GM12864 (cell line): ENCODE results near the gene CSTF1.
"Not testable (repeated sequence)": the region's sequence is repeated elsewhere in the genome, so short reads cannot be mapped to it uniquely, and the experiment has no call there.

Source experiments
- DNase-seq: peaks from one replicate; pipeline ENCODE4 v3.0.0-alpha.2; 2011; ENCODE audit warnings: low read depth
- H3K4me3 ChIP-seq: 2 replicates; pipeline ENCODE4 v1.5.1; 2011; ENCODE audit warnings: mild to moderate bottlenecking, low read depth, low read length, control low read depth
- CTCF ChIP-seq: IDR thresholded peaks from 2 replicates; pipeline ENCODE4 v1.5.1; 2011; ENCODE audit warnings: low read depth, mild to moderate bottlenecking, moderate library complexity, low read length, control low read depth, inconsistent platforms; ENCODE audit errors: missing control alignments

CSTF1 gene

DNA sequence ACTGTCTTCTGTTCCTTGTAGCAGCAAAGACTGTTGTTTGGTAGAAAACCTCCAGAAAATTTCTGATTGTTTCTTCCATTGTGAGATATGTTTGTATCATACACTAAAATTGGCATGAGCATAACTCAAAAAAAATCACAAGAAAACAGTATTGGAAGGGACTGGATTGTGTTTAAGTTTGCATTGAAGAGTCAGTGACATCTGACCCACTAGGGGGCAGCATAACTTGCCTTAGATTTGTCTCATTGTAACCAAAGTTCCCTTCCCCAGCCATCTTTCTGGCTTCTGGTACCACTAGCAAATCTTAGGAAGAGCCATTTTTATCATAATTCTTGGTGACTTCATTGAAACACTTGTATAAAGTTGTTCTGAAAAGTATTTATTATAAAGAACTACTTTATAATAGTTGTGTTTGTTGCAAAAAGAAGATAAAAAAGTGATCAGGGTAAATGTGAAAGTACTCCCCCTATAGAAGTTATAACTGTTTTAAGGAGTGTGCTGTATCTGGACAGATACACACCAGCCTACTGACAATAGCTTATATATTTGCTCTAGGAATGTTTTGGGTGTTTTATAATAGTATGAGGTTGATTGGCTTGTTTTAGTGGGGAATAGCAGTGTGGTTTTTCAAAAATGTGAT, 7.7 kb downstream of the CSTF1 start:
- peak; percentile 78 for TF ChIP-seq CTCF
- peak; percentile 31 for DNase-seq

DNA sequence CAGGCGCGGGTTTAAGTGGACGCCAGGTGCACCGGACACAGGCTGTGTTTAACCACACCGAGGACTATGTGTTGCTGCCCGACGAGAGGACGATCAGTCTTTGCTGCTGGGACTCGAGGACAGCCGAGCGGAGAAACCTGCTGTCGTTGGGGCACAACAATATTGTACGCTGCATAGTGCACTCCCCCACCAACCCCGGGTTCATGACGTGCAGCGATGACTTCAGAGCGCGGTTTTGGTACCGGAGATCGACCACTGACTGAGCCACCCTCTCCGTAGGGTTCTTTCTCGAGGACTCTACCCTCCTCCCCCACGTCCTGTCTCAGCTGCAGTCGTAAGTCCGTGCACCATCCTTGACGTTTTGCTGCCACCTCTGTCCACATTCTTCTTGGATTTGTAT, 11.0 kb downstream of the CSTF1 start:
- TF ChIP-seq CTCF: no peak
- DNase-seq: no peak
- H3K4me3 ChIP-seq: no peak overlapping the region

More for the DNA sequence above, 7.7 kb downstream of the CSTF1 start:
- H3K4me3 ChIP-seq: no peak overlapping the region

DNA sequence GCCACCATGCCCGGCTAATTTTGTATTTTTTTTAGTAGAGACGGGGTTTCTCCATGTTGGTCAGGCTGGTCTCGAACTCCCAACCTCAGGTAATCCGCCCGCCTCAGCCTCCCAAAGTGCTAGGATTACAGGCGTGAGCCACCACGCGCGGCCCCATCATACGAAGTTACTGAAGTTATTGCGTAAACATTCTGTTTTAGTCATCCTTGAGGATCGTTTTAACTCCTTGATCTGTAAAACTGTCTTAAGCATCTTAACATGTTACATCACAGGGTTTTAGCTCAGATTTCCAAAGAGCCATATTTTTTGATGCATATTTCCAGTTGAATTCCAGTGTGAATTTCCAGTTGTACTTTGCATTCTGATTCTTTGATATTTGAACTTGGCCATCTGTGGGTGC, 12.9 kb downstream of the CSTF1 start:
- not testable (repeated sequence) for H3K4me3 ChIP-seq, DNase-seq

DNA sequence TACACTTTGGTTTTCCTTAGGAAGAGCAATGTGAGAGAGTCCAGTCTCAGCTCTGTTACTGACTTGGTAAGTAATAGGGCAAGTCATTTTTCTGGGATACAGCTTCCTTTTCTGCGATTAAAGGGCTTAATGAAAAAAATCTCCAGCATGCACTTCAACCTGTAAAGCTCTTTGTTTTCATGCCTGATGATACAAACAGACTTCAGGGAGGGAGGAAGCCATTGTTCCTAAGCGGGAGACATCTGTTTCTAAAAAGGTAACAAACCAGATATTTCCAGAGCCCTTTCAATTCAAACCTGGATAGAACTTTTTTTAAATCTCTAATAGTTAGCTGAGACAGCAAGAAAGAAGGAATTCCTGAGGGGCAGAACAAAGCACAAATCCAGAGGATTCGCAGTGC, 14.5 kb downstream of the CSTF1 start:
- TF ChIP-seq CTCF: no peak
- no peak overlapping the region for H3K4me3 ChIP-seq
- no peak for DNase-seq

GRCh38 chr20:56409521-56409920, 17.1 kb downstream of the CSTF1 start:
- H3K4me3 ChIP-seq: no peak overlapping the region
- no peak for TF ChIP-seq CTCF
- no peak for DNase-seq

DNA sequence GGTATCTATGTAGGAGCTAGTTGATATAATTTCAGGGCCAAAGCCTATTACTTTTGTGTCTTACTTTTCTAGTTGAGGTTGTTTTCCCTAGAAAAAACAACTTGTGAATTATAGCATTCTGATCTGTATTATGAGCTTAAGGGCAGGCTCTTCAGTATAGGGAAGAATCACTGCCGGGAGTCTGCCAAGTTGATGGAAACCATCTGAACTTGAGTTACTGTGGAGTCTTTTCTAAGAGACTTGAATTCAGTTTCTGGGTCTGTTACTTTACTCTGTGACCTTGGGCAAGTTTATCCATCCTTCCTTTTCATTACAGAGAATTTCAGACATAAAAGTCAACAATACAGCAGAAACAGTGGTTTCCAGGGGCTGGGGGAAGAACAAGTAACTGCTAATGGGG, 17.5 kb downstream of the CSTF1 start:
- H3K4me3 ChIP-seq: no peak overlapping the region
- no peak for DNase-seq
- no peak for TF ChIP-seq CTCF

- not testable (repeated sequence) for DNase-seq
Measured at GRCh38 chr20:56411287-56411686, 18.8 kb downstream of the CSTF1 start.

DNA sequence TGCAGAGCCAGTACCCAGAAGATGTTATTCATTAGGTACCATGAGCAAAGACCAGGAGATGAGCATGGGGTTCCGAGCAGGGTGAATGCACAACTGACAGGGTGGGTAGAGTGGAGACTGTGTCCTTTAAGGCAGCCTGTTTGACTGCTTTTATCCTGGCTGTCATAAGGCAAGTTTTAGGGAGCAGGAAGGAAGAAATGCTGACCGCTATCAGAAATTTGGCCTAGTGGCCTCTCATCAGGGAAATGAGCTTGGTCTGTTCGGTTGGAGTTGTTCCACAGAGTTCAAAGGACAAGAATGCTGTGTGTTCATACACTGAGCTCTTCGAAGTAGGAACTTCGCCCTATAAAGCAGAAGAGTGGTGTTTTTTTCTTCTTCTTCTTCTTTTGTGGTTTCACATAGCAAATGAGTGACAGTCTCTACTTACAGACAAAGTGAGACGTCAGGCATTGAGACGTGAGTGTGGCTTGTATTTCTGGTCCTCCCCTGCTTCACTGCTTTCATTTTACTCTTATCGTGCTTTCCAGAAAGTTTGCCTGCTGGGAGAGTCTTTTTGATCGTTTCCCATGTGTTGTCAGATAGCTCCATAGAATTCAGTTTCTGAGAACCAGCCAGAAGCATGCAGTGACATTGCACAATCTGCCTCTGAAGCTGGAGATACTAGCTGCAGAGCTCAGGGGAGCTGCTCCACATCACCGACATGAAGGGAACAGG, 19.5 kb downstream of the CSTF1 start, which contains the start of gene CASS4:
Gene CASS4, plus strand, starts transcription at position 502 of the 714 bp plus-strand sequence. Its CDS starts 199 bp downstream, at position 701.
- no peak for TF ChIP-seq CTCF
- no peak within 1 kb of the TSS for H3K4me3 ChIP-seq
- DNase-seq: no peak

More at GRCh38 chr20:56411287-56411686, 18.8 kb downstream of the CSTF1 start:
- H3K4me3 ChIP-seq: not testable (repeated sequence)
